ENCODE measurements around the gene EIF4B.

EIF4B gene

GRCh38 chr12:53064613-53065436, 58.6 kb downstream of the EIF4B start:
- Mint-ChIP-seq H3K27me3 (ENCODE audit: low read depth, poor library complexity) (peaks cover 3% of the 10 kb centered on the region), H3K4me1 (peaks cover 67% of the 10 kb centered on the region), H3K36me3 (ENCODE audit: low read depth) (no peaks in the 10 kb centered on the region), H3K4me3 (no peak overlapping the region), H3K27ac (peak overlapping the region; percentile 11), H3K9me3 (no peaks in the 10 kb centered on the region)
- no peak for TF ChIP-seq CTCF (IDR thresholded peaks at IDR 0.05)
- DNase-seq = no peak

GRCh38 chr12:53065470-53065869, 59.2 kb downstream of the EIF4B start:
- TF ChIP-seq CTCF (IDR thresholded peaks at IDR 0.05) = no peak
- no peak for DNase-seq
- Mint-ChIP-seq H3K4me1 (peaks cover 74% of the 10 kb centered on the region), H3K27ac (no peak overlapping the region), H3K4me3 (no peak overlapping the region), H3K9me3 (no peaks in the 10 kb centered on the region), H3K27me3 (ENCODE audit: low read depth, poor library complexity) (peaks cover 3% of the 10 kb centered on the region), H3K36me3 (ENCODE audit: low read depth) (no peaks in the 10 kb centered on the region)

- Mint-ChIP-seq H3K36me3 (ENCODE audit: low read depth) (no peaks in the 10 kb centered on the region), H3K4me1 (peaks cover 79% of the 10 kb centered on the region), H3K27me3 (ENCODE audit: low read depth, poor library complexity) (peaks cover 3% of the 10 kb centered on the region), H3K27ac (peak overlapping the region; percentile 50), H3K9me3 (no peaks in the 10 kb centered on the region), H3K4me3 (no peak overlapping the region)
- TF ChIP-seq CTCF (IDR thresholded peaks at IDR 0.05) = peak; percentile 89
- peak; percentile 83 for DNase-seq
Observed at GRCh38 chr12:53065975-53066931, 60.0 kb downstream of the EIF4B start.

- Mint-ChIP-seq H3K27me3 (ENCODE audit: low read depth, poor library complexity) (peaks cover 3% of the 10 kb centered on the region), H3K9me3 (no peaks in the 10 kb centered on the region), H3K27ac (no peak overlapping the region), H3K4me3 (no peak overlapping the region), H3K4me1 (peaks cover 82% of the 10 kb centered on the region), H3K36me3 (ENCODE audit: low read depth) (no peaks in the 10 kb centered on the region)
- DNase-seq = no peak
- TF ChIP-seq CTCF (IDR thresholded peaks at IDR 0.05) = no peak
Observed at GRCh38 chr12:53067074-53067992, 61.1 kb downstream of the EIF4B start.

- peaks cover 82% of the 10 kb centered on the region for H3K4me1 Mint-ChIP-seq
Observed at GRCh38 chr12:53067993-53068770, 61.9 kb downstream of the EIF4B start.

More at GRCh38 chr12:53067993-53068770, 61.9 kb downstream of the EIF4B start:
- no peak overlapping the region for H3K4me3 Mint-ChIP-seq
- no peaks in the 10 kb centered on the region for H3K36me3 Mint-ChIP-seq (ENCODE audit: low read depth)
- peaks cover 3% of the 10 kb centered on the region for H3K27me3 Mint-ChIP-seq (ENCODE audit: low read depth, poor library complexity)
- DNase-seq = no peak
- no peaks in the 10 kb centered on the region for H3K9me3 Mint-ChIP-seq
- no peak for TF ChIP-seq CTCF (IDR thresholded peaks at IDR 0.05)
- no peak overlapping the region for H3K27ac Mint-ChIP-seq
